AG09309 (cell line): Measurements from ENCODE around the gene TXNRD2.

Source experiments
- DNase-seq: peaks from one replicate; pipeline ENCODE4 v3.0.0-alpha.2; 2010; ENCODE audit warnings: low read depth
- H3K4me3 ChIP-seq: 2 replicates; pipeline ENCODE4 v1.5.1; 2011; ENCODE audit warnings: mild to moderate bottlenecking, low read depth, low read length, moderate library complexity; ENCODE audit not compliant: control insufficient read depth
- TF ChIP-seq, protein P1 (sequence below): IDR thresholded peaks from 2 replicates; pipeline ENCODE4 v1.5.1; 2011; ENCODE audit warnings: mild to moderate bottlenecking, low read depth, low read length, inconsistent platforms; ENCODE audit not compliant: insufficient read depth, control insufficient read depth; ENCODE audit errors: missing control alignments

TXNRD2 gene

DNA sequence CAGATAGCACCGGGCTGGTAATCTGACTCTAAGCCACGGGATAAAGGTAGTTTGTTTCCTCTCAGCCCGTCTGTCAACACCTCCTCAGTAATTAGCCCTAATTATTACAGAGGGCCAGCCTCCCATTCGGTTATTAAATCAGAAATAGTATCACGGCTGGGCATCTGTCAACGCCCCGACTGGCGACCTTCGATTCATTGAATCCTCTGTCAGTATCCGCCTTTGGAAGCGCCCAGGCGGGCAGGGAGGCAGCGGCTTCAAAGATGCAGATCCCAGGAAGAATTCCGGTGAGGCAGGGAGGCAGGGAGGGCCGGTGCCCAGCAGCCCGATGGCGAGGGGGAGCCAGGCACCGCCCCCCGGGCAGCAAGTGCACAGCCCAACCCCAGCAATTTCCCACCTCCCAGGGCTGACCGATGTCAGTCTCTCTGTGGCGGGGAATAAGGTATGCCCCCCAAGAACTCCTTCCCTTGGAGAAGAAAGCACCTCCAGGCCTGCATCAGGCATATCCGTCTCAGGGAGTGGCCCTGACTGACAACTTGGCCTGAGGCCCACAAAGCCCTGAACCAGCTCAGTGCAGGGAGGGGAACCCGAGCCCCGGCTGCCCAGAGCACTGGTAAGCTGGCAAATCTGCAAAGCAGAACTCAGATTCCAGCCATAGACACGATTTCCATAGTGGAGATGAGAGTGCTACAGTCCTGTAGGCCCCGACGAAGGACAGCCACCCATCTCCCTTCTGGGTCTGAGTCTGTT is 98.3 kb downstream of the TXNRD2 start:
- no peak overlapping the region for H3K4me3 ChIP-seq
- DNase-seq, result no peak
- TF ChIP-seq, protein P1, sequence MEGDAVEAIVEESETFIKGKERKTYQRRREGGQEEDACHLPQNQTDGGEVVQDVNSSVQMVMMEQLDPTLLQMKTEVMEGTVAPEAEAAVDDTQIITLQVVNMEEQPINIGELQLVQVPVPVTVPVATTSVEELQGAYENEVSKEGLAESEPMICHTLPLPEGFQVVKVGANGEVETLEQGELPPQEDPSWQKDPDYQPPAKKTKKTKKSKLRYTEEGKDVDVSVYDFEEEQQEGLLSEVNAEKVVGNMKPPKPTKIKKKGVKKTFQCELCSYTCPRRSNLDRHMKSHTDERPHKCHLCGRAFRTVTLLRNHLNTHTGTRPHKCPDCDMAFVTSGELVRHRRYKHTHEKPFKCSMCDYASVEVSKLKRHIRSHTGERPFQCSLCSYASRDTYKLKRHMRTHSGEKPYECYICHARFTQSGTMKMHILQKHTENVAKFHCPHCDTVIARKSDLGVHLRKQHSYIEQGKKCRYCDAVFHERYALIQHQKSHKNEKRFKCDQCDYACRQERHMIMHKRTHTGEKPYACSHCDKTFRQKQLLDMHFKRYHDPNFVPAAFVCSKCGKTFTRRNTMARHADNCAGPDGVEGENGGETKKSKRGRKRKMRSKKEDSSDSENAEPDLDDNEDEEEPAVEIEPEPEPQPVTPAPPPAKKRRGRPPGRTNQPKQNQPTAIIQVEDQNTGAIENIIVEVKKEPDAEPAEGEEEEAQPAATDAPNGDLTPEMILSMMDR, result no peak

DNA sequence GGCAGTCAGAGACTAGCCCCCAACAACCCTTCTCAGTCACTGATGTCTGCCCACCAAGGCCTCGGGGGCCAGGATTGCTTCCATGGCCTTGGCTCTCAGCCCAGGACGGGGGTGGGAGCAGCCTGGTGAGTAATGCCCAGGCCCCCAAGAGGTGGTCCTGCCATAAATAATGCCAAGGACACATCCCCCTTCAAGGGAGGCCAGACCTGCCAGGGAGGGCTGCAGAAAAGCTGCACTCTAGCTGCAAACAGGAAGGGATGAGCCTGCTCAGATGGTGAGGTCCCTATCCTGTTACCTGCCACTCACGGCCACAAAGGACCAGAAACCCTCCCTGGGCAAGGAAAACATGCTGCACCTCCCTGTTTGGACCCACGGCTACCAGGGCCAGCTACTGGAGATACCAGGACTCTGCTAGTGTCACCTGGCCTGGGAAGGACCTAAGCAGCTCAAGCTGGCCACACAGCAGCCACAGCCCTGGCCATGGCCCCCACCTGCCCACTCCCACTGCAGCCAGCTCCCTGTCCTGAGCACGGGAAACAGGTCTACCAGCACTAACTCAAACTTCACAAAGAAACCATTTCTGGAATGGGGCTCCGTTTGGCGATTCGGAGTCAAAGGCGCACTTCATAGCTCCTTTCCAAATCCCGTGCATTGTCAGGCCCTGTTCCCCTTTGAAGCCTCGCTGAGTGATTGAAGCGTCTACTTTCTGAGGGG is 99.1 kb downstream of the TXNRD2 start:
- TF ChIP-seq, protein P1, result no peak
- no peak for DNase-seq
- H3K4me3 ChIP-seq, result no peak overlapping the region

DNA sequence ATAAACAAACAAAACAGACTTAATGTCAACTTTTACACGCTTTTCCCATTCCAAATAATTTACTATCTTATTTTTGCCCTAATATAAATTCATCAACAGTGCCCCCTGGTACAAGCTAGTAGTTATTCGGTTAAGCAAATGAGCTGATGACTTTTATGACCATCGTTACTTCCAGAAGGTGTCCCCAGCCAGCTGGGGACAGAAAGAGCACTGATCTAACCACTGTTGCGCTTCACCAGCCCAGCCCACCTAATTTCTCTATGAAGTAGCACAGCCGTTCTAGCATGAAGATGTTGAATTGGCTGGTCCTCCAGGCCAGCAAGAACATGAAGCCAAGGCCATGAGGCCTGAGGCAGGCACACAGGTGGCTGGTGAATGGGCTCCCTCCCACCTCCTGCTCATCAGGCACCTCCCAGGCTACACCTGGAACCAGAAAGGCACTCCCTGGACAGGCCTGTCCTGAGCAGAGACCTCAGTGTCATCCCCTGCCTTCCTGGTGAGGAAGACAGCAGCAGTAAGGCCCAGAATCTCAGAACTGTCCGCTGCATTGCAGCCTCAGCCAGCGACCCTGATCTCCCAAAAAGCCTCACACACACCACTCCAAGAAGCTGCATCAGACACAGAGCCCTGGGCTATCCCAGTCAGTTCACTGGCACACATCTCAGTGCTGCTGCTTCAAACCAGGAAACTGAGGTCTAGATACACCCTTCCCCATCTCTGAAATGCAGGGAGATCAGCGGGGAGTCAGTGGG is 99.8 kb downstream of the TXNRD2 start:
- TF ChIP-seq, protein P1, result no peak
- no peak for DNase-seq
- no peak overlapping the region for H3K4me3 ChIP-seq

DNA sequence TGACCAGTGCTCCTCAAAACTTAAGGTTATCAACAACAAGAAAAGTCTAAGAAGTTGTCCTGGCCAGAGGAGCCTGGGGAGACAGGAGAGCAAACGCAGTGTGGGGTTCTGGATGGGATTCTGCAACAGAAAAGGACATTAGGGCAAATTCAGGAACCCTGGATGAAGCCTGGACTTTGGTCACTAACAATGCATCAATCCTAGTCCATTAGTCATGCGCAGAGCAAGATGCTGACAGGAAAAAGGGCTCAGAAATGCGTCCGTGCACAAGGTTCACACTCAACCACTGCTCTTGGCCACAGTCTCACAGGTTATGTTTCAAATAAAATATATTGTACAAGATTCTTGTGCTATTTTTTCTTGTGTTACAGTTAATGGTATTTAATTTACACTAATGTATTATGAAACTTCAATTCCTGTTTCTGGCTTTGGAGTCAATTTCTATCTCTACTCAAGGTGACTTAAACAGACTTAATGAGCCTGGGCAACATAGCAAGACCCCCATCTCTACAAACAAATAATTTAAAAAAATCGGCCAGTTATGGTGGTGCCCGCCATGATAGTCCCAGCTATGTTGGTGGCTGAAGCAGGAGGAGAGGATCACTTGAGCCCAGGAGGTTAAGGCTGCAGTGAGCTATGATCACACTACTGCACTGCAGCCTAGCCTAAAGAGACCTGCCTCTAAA is 100.5 kb downstream of the TXNRD2 start:
- no peak overlapping the region for H3K4me3 ChIP-seq
- no peak for DNase-seq
- TF ChIP-seq, protein P1, result no peak

DNA sequence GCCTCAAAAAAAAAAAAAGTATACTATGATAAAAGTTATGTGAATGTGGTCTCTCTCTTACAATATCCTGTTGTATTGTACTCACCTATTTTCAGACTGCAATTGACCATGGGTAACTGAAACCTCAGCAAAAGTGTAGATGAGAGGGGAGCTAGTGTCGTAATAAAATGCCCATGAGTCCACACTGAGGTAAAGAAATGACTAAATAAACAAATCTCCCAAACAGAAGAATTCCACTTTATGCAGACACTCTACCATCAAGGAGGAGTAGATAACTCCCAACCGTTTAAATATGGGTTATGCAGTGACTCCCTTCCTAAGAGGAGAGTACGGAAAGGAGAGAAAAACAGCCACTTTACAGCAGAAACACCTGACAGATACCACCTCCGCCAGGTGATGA is 101.6 kb downstream of the TXNRD2 start:
- TF ChIP-seq, protein P1, result no peak
- H3K4me3 ChIP-seq, result no peak overlapping the region
- DNase-seq, result no peak

DNA sequence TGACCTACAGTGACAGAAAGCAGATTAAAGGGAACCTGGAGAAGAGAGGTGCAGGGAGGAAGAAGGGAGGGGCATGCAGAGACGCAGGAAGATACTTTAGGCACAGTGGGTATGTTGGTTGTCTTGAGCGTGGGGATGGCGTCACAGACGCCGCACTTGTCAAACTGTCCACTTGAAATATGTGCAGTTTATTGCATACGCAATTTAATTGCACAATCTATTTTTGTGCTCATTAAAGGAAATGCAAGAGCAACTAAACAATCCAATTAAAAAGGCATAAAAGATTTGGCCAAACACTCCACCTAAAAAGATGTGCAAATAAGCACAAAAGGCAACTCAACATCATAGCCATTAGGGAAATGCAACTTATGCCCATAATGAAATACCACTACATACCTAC is 103.7 kb downstream of the TXNRD2 start:
- TF ChIP-seq, protein P1, result no peak
- no peak for DNase-seq
- no peak overlapping the region for H3K4me3 ChIP-seq
